Panc1 (cell line): ENCODE results near the gene CPS1. TPM values are rescaled to one million over a fixed set of nuclear protein-coding genes. Genes with fewer than 3 reads are reported as not detected.

Source experiments
- ATAC-seq: fragments of 200-7000 bp; cut with Tn5 transposase; 2 replicates; pipeline ENCODE4 v1.9.1; 2020; ENCODE audit warnings: mild to moderate bottlenecking, moderate library complexity
- BruUV-seq: library from RNA; stranded (reverse); fragments of 400-500 nt; replicated peaks from 2 replicates; lab custom pipeline; 2021; lab: Mats Ljungman, UMichigan
- CTCF ChIA-PET: fragments of 300-600 bp; sonication (Branson Sonifier 250); formaldehyde crosslinking; loops from one replicate; lab custom pipeline; 2022; ENCODE audit warnings: antibody characterized with exemption; lab: Charles Lee
- POLR2A ChIA-PET: fragments of 300-600 bp; sonication (Branson Sonifier 250); formaldehyde crosslinking; loops from one replicate; lab custom pipeline; 2022; ENCODE audit warnings: antibody characterized with exemption; lab: Charles Lee
- DNase-seq: peaks from one replicate; pipeline ENCODE4 v3.0.0-alpha.2; 2010; ENCODE audit warnings: low read depth, low spot score
- H3K27ac ChIP-seq: 2 replicates; pipeline ENCODE4 v1.5.1; 2011; ENCODE audit warnings: mild to moderate bottlenecking, low read length, inconsistent platforms
- H3K27me3 ChIP-seq: fragments of 200-500 bp; sonication (Bioruptor generic); 2 replicates; pipeline ENCODE4 v1.6.0; 2014; ENCODE audit warnings: low read length, inconsistent platforms; ENCODE audit not compliant: control insufficient read depth, insufficient read depth
- H3K36me3 ChIP-seq: fragments of 200-500 bp; sonication (Bioruptor generic); 2 replicates; pipeline ENCODE4 v1.5.1; 2014; ENCODE audit warnings: inconsistent platforms, mild to moderate bottlenecking, low read length, moderate library complexity; ENCODE audit not compliant: control insufficient read depth, insufficient read depth
- H3K4me1 ChIP-seq: 2 replicates; pipeline ENCODE4 v1.5.1; 2011; ENCODE audit warnings: inconsistent platforms, mild to moderate bottlenecking, low read length, moderate library complexity; ENCODE audit not compliant: control insufficient read depth, insufficient read depth
- H3K4me3 ChIP-seq, 2 experiments: 2 replicates each; pipeline ENCODE4 v1.5.1; 2011 to 2012; ENCODE audit warnings: low read depth in 2 of 2, low read length in 2 of 2, mild to moderate bottlenecking in 2 of 2, inconsistent platforms in 1 of 2, moderate library complexity in 1 of 2
- H3K9me3 ChIP-seq: fragments of 200-500 bp; sonication (Bioruptor generic); 2 replicates; pipeline ENCODE4 v1.5.1; 2014; ENCODE audit warnings: low read depth, mild to moderate bottlenecking, inconsistent platforms, low read length, moderate library complexity; ENCODE audit not compliant: control insufficient read depth, insufficient read depth
- POLR2AphosphoS5 ChIP-seq: IDR thresholded peaks from 2 replicates; pipeline ENCODE4 v1.6.1; 2012; ENCODE audit warnings: mild to moderate bottlenecking, low read depth, low read length, moderate library complexity
- SIN3A ChIP-seq: IDR thresholded peaks from 2 replicates; pipeline ENCODE4 v1.6.1; 2012; ENCODE audit warnings: low read depth, mild to moderate bottlenecking, low read length, moderate library complexity, borderline replicate concordance; ENCODE audit not compliant: insufficient read depth
- TCF7L2 ChIP-seq: IDR thresholded peaks from 2 replicates; pipeline ENCODE4 v1.6.1; 2011; ENCODE audit warnings: mild to moderate bottlenecking, low read depth, low read length, inconsistent platforms
- in situ Hi-C: cut with HindIII; loops from 2 replicates; pipeline ENCODE4 v1.10.0; 2016; ENCODE audit warnings: low sequenced_read_pairs, low pct_unique_long_range_greater_than_20kb
- intact Hi-C: fragments of 100-400 bp; cut with micrococcal nuclease; formaldehyde crosslinking; loops from one replicate; pipeline ENCODE4 v1.10.0; 2022; ENCODE audit not compliant: unreplicated experiment
- total RNA-seq: library from RNA; stranded (reverse); gene quantifications from one replicate; pipeline ENCODE4 v1.2.1, GENCODE V29; 2021; ENCODE audit not compliant: unreplicated experiment
- TF ChIP-seq, protein P1 (sequence below), 2 experiments: IDR thresholded peaks; 2 replicates each; pipeline ENCODE4 v1.6.1; 2011 to 2012; ENCODE audit warnings: low read depth in 2 of 2, control low read depth in 1 of 2, low read length in 1 of 2, mild to moderate bottlenecking in 1 of 2, moderate library complexity in 1 of 2; ENCODE audit not compliant: insufficient read depth in 1 of 2
- TF ChIP-seq, protein P2 (sequence below): fragments of 450-650 bp; IDR thresholded peaks from 2 replicates; pipeline ENCODE4 v1.5.1; 2017; ENCODE audit warnings: mild to moderate bottlenecking

CPS1 gene
- total RNA-seq, 1 experiment from 2014 or later: 5.1 TPM

DNA sequence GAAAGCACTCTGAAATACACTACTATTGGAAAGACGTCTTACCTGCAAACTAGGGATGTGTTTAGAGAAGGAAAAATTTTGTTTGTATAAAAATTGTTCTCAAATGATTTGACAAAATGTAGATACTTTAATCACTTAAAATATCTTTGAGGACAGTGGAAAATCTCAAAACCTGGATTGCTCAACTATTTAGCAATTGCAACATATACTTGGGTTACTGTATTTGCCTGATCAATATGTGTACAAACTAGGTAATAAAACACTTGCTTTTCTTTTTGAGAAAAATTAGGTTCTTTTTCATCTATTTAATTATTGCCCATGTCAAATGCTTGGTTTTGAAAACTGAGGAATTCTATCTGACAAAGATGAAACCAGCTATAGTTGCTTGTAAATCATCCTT, 60.9 kb downstream of the CPS1 start:
- intact Hi-C loops (loop anchor here (5.0 kb wide), 2 partner anchors 540 to 1950 kb away; no protein-coding TSS in a partner anchor), in situ Hi-C loops (no loop called here)
- ChIA-PET CTCF (no interaction called here), POLR2A (no interaction called here)
- Histone ChIP-seq H3K36me3 (no peaks in the 10 kb centered on the region), H3K27ac (no peak overlapping the region), H3K9me3 (no peaks in the 10 kb centered on the region), H3K4me1 (no peaks in the 10 kb centered on the region), H3K4me3 (no peak overlapping the region), H3K27me3 (no peaks in the 10 kb centered on the region)
- ATAC-seq (no peak), DNase-seq (no peak)
- TF ChIP-seq, protein P1, sequence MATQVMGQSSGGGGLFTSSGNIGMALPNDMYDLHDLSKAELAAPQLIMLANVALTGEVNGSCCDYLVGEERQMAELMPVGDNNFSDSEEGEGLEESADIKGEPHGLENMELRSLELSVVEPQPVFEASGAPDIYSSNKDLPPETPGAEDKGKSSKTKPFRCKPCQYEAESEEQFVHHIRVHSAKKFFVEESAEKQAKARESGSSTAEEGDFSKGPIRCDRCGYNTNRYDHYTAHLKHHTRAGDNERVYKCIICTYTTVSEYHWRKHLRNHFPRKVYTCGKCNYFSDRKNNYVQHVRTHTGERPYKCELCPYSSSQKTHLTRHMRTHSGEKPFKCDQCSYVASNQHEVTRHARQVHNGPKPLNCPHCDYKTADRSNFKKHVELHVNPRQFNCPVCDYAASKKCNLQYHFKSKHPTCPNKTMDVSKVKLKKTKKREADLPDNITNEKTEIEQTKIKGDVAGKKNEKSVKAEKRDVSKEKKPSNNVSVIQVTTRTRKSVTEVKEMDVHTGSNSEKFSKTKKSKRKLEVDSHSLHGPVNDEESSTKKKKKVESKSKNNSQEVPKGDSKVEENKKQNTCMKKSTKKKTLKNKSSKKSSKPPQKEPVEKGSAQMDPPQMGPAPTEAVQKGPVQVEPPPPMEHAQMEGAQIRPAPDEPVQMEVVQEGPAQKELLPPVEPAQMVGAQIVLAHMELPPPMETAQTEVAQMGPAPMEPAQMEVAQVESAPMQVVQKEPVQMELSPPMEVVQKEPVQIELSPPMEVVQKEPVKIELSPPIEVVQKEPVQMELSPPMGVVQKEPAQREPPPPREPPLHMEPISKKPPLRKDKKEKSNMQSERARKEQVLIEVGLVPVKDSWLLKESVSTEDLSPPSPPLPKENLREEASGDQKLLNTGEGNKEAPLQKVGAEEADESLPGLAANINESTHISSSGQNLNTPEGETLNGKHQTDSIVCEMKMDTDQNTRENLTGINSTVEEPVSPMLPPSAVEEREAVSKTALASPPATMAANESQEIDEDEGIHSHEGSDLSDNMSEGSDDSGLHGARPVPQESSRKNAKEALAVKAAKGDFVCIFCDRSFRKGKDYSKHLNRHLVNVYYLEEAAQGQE (IDR thresholded peaks at IDR 0.05; ENCODE audit: insufficient read depth in 1 of 2, low read depth in 2 of 2, low read length in 1 of 2): no peak
- no TSS peak for BruUV-seq

DNA sequence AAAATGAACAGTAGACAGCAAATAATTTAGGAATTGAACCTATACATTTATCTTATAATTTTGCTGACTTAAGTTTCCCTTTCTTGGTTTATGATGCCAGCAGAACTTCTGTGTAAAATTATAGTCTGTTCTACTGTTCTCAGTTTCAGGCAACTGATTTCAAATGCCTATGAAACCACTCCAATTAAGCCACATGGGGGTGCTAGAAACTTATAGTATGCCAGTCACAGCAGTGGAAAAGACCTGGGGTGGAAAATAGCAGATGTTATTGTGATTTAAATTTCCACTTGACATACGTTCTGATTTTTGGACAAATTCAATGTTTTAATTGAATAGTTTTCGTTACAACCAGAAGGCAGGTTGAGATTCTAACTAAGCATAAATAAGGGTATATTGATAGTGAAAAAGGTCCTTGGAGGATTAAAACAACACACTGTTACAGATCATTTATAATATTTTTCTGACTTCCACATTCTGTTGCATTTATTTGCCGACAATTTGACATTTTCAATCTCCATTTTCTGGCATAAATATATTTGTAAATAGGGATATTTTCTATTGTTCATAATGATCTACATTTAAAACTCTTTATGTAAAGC, 61.4 kb downstream of the CPS1 start:
- no peak for TF ChIP-seq POLR2AphosphoS5
- TF ChIP-seq TCF7L2: no peak
- TF ChIP-seq SIN3A: no peak
- TF ChIP-seq, protein P1 (IDR thresholded peaks at IDR 0.05; ENCODE audit: insufficient read depth in 1 of 2, low read depth in 2 of 2, low read length in 1 of 2): no peak
- TF ChIP-seq, protein P2, sequence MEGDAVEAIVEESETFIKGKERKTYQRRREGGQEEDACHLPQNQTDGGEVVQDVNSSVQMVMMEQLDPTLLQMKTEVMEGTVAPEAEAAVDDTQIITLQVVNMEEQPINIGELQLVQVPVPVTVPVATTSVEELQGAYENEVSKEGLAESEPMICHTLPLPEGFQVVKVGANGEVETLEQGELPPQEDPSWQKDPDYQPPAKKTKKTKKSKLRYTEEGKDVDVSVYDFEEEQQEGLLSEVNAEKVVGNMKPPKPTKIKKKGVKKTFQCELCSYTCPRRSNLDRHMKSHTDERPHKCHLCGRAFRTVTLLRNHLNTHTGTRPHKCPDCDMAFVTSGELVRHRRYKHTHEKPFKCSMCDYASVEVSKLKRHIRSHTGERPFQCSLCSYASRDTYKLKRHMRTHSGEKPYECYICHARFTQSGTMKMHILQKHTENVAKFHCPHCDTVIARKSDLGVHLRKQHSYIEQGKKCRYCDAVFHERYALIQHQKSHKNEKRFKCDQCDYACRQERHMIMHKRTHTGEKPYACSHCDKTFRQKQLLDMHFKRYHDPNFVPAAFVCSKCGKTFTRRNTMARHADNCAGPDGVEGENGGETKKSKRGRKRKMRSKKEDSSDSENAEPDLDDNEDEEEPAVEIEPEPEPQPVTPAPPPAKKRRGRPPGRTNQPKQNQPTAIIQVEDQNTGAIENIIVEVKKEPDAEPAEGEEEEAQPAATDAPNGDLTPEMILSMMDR: peak; percentile 66; the same call in 1 of the 2 replicates
- H3K4me1 ChIP-seq: no peaks in the 10 kb centered on the region
- H3K36me3 ChIP-seq: no peaks in the 10 kb centered on the region
- H3K27me3 ChIP-seq: no peaks in the 10 kb centered on the region
- H3K27ac ChIP-seq: no peak overlapping the region
- ATAC-seq: peak; percentile 76; the same call in 1 of the 2 replicates
- H3K9me3 ChIP-seq: no peaks in the 10 kb centered on the region
- CTCF ChIA-PET: interaction anchor here (0.6 to 1.1 kb wide), 2 partner anchors 540 to 1257 kb away, joined by 4 to 8 read pairs; no protein-coding TSS in a partner anchor
- in situ Hi-C loops (no loop called here), intact Hi-C loops (loop anchor here (5.0 kb wide), 2 partner anchors 539 to 1949 kb away; no protein-coding TSS in a partner anchor)
- H3K4me3 ChIP-seq: no peak overlapping the region
- POLR2A ChIA-PET: no interaction called here
- peak; percentile 13 for DNase-seq
- BruUV-seq: no TSS peak
